Calu3 (cell line): ENCODE data around the gene TRRAP. TPM values are rescaled to one million over a fixed set of nuclear protein-coding genes. Genes with fewer than 3 reads are reported as not detected.

Experiments
- BruUV-seq: library from RNA; stranded (reverse); fragments of 400-500 nt; replicated peaks from 2 replicates; lab custom pipeline; 2021; lab: Mats Ljungman, UMichigan
- CTCF ChIA-PET: fragments of 300-600 bp; sonication (Branson Sonifier 250); formaldehyde crosslinking; loops from one replicate; lab custom pipeline; 2022; ENCODE audit warnings: antibody characterized with exemption; lab: Charles Lee
- DNase-seq: peaks from one replicate; pipeline ENCODE4 v3.0.0; 2022
- H3K27ac Mint-ChIP-seq: one replicate; pipeline ENCODE4 v1.8.0; 2022; ENCODE audit warnings: mixed read lengths; ENCODE audit not compliant: unreplicated experiment
- H3K27me3 Mint-ChIP-seq: one replicate; pipeline ENCODE4 v1.8.0; 2022; ENCODE audit warnings: mixed read lengths; ENCODE audit not compliant: unreplicated experiment
- H3K36me3 Mint-ChIP-seq: one replicate; pipeline ENCODE4 v1.8.0; 2022; ENCODE audit warnings: mild to moderate bottlenecking, moderate library complexity, mixed read lengths; ENCODE audit not compliant: insufficient read depth, unreplicated experiment
- H3K4me1 Mint-ChIP-seq: one replicate; pipeline ENCODE4 v1.8.0; 2022; ENCODE audit warnings: mild to moderate bottlenecking, low read depth, mixed read lengths; ENCODE audit not compliant: unreplicated experiment
- H3K4me3 Mint-ChIP-seq: one replicate; pipeline ENCODE4 v1.8.0; 2022; ENCODE audit warnings: mild to moderate bottlenecking, low read depth, moderate library complexity, mixed read lengths; ENCODE audit not compliant: unreplicated experiment
- H3K9me3 Mint-ChIP-seq: one replicate; pipeline ENCODE4 v1.8.0; 2022; ENCODE audit warnings: low read depth, mixed read lengths; ENCODE audit not compliant: unreplicated experiment
- intact Hi-C: fragments of 100-400 bp; cut with micrococcal nuclease; formaldehyde crosslinking; loops from one replicate; pipeline ENCODE4 v1.10.0; 2022; ENCODE audit not compliant: unreplicated experiment
- total RNA-seq: library from RNA; stranded (reverse); gene quantifications from 2 replicates; pipeline ENCODE4 v1.2.3, GENCODE V29; 2022
- TF ChIP-seq, protein P1 (sequence below): fragments of 200-600 bp; IDR thresholded peaks from one replicate; pipeline ENCODE4 v1.8.0; 2022; ENCODE audit warnings: antibody characterized with exemption; ENCODE audit not compliant: unreplicated experiment

TRRAP gene
- total RNA-seq, 1 experiment from 2014 or later, result 30.9 TPM

DNA sequence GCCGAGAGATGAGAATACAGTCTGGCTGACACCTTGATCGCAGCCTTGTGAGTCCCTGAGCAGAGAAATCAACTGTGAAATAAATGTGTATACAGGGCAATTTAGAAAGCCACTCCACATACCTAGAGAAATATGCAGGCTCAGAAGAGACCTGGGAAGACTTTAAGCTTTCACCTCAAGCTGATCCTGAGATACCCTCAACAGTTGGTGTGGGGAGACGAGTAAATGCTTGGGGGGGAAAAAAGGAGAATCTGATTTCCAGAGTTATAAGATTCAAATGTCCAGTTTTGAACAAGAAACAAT is 142.0 kb downstream of the TRRAP start:
- TF ChIP-seq, protein P1, sequence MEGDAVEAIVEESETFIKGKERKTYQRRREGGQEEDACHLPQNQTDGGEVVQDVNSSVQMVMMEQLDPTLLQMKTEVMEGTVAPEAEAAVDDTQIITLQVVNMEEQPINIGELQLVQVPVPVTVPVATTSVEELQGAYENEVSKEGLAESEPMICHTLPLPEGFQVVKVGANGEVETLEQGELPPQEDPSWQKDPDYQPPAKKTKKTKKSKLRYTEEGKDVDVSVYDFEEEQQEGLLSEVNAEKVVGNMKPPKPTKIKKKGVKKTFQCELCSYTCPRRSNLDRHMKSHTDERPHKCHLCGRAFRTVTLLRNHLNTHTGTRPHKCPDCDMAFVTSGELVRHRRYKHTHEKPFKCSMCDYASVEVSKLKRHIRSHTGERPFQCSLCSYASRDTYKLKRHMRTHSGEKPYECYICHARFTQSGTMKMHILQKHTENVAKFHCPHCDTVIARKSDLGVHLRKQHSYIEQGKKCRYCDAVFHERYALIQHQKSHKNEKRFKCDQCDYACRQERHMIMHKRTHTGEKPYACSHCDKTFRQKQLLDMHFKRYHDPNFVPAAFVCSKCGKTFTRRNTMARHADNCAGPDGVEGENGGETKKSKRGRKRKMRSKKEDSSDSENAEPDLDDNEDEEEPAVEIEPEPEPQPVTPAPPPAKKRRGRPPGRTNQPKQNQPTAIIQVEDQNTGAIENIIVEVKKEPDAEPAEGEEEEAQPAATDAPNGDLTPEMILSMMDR, result no peak
- intact Hi-C loops, result no loop called here
- Mint-ChIP-seq H3K4me3 (no peak overlapping the region), H3K9me3 (no peaks in the 10 kb centered on the region), H3K27me3 (no peaks in the 10 kb centered on the region), H3K27ac (no peak overlapping the region), H3K36me3 (peaks cover 15% of the 10 kb centered on the region), H3K4me1 (no peaks in the 10 kb centered on the region)
- DNase-seq, result no peak
- BruUV-seq, result no TSS peak
- CTCF ChIA-PET, result no interaction called here

DNA sequence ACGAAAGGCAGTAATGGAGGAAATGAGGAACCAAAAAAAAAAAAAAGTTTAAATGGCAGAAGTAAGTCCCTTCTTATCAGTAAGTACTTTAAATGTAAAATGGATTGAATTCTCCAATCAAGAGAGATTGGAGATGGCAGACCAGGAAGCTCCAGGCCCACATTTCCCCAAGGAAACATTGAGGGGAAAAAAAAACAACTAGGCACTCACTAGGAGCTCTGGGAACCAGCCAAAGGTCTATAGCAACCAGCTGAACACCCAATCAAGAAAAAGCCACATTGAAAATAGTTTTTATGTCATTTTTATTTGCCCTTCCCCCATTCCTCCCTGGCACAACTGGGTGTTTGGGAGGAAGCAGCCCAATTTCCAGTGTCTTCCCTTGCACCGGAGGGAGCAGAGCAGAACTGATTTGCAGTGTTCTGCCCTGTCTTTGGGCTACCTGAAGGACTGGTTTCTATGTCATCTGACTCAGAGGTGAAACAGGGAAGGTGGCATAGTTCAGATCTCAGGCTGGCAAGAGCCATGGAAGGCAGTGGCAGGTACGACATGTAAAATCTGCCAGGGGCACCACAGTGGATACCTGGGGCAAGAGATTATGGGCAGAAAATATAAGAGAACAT is 143.7 kb downstream of the TRRAP start:
- no peak for DNase-seq
- CTCF ChIA-PET, result no interaction called here
- no peak overlapping the region for H3K27ac Mint-ChIP-seq

DNA sequence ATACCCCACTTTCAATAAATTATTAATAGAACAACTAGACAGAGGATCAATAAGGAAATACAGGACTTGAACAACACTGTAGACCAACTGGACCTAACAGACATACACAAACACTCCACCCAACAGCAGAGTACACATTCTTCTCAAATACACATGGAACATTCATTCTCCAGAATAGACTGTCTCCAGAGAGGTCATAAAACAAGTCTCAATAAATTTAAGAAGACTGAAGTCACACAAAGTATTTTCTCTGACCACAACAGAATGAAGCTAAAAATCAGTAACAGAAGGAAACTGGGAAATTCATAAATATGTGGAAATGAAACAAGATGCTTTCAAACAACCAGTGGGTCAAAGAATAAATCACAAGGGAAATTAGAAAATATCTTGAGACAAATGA is 145.7 kb downstream of the TRRAP start:
- no TSS peak for BruUV-seq
- intact Hi-C loops, result no loop called here
- no peak for DNase-seq
- no peaks in the 10 kb centered on the region for H3K9me3 Mint-ChIP-seq
- no peaks in the 10 kb centered on the region for H3K27me3 Mint-ChIP-seq
- CTCF ChIA-PET, result no interaction called here
- no peaks in the 10 kb centered on the region for H3K4me1 Mint-ChIP-seq
- H3K36me3 Mint-ChIP-seq, result peaks cover 27% of the 10 kb centered on the region
- TF ChIP-seq, protein P1, result no peak
- H3K4me3 Mint-ChIP-seq, result no peak overlapping the region
- H3K27ac Mint-ChIP-seq, result no peak overlapping the region

More for the DNA sequence above, 143.7 kb downstream of the TRRAP start:
- TF ChIP-seq, protein P1, result no peak
- Mint-ChIP-seq H3K4me3 (no peak overlapping the region), H3K9me3 (no peaks in the 10 kb centered on the region), H3K4me1 (no peaks in the 10 kb centered on the region), H3K36me3 (peaks cover 15% of the 10 kb centered on the region), H3K27me3 (no peaks in the 10 kb centered on the region)
- no TSS peak for BruUV-seq
- intact Hi-C loops, result no loop called here

DNA sequence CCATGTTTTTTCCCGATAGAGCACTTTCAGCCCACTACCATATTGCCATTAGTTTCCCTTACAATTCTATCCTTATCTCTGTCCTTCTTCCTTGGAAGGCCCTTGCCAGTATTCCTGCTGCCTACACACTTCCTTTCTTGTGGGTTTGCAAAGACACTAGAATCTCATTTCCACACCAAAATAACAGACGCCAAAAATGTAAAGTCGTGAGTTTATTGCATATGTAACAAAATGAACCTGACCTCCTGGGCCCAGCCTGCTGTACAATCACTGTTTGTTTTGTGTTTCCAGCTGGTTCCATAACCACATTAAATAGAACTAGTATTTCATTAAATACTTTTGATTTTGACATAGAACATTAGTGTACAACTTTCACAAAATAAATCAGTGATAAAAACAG is 148.9 kb downstream of the TRRAP start:
- Mint-ChIP-seq H3K4me3 (no peak overlapping the region), H3K27ac (no peak overlapping the region), H3K9me3 (no peaks in the 10 kb centered on the region), H3K4me1 (no peaks in the 10 kb centered on the region), H3K36me3 (peaks cover 31% of the 10 kb centered on the region), H3K27me3 (no peaks in the 10 kb centered on the region)
- CTCF ChIA-PET, result interaction anchor here (1.2 kb wide), 1 partner anchor 18 kb away, joined by 3 read pairs; no protein-coding TSS in a partner anchor
- no TSS peak for BruUV-seq
- TF ChIP-seq, protein P1, result no peak
- DNase-seq, result no peak
- intact Hi-C loops, result no loop called here
